Sigmoid colon (tissue), 4 donors: ENCODE measurements around the gene NAALADL2.

ENCODE experiments used
- POLR2A ChIP-seq, 2 donors: fragments of 450-650 bp; IDR thresholded peaks; one replicate each; pipeline ENCODE4 v1.6.1; 2016; ENCODE audit warnings: antibody characterized with exemption in 2 of 2, mild to moderate bottlenecking in 2 of 2, moderate library complexity in 2 of 2
- POLR2AphosphoS5 ChIP-seq, 4 donors: sonication (generic); formaldehyde crosslinking; IDR thresholded peaks; one replicate each; pipeline ENCODE4 v1.6.1; 2017; ENCODE audit warnings: antibody characterized with exemption in 4 of 4
- TF ChIP-seq, protein P1 (sequence below), 4 experiments: fragments of 450-650 bp in 3 of 4; fragments of 200-600 bp in 1 of 4; IDR thresholded peaks; one replicate each; pipeline ENCODE4 v1.5.1; 2016 to 2019; ENCODE audit warnings: antibody characterized with exemption in 4 of 4, mild to moderate bottlenecking in 3 of 4, moderate library complexity in 2 of 4

DNA sequence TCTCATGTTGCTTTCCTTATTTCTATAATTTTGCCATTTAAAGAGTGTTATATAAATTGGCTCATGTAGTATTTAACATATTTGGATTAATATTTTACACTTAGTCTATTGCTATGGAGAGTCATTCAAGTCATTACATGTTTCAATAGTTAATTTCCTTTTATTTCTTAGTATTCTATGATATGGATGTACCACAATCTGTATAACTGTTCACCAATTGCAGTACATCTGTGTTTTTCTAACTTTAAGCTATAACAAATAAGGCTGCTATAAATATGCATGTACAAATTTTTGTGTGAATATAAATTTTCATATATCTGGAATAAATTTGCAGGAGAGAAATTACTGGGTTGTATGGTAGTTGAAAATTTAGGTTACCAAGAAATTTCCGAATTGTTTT is 993.4 kb downstream of the NAALADL2 start:
- TF ChIP-seq POLR2A (IDR thresholded peaks at IDR 0.05) (no peak), POLR2AphosphoS5 (IDR thresholded peaks at IDR 0.05) (no peak)
- TF ChIP-seq, protein P1, sequence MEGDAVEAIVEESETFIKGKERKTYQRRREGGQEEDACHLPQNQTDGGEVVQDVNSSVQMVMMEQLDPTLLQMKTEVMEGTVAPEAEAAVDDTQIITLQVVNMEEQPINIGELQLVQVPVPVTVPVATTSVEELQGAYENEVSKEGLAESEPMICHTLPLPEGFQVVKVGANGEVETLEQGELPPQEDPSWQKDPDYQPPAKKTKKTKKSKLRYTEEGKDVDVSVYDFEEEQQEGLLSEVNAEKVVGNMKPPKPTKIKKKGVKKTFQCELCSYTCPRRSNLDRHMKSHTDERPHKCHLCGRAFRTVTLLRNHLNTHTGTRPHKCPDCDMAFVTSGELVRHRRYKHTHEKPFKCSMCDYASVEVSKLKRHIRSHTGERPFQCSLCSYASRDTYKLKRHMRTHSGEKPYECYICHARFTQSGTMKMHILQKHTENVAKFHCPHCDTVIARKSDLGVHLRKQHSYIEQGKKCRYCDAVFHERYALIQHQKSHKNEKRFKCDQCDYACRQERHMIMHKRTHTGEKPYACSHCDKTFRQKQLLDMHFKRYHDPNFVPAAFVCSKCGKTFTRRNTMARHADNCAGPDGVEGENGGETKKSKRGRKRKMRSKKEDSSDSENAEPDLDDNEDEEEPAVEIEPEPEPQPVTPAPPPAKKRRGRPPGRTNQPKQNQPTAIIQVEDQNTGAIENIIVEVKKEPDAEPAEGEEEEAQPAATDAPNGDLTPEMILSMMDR (IDR thresholded peaks at IDR 0.05), result no peak
